K562 (cell line): ENCODE results near the gene DNAJC18. TPM values are rescaled to one million over a fixed set of nuclear protein-coding genes. Genes with fewer than 3 reads are reported as not detected.

Experiments used
- C11orf30 ChIP-seq: fragments of 450-650 bp; IDR thresholded peaks from 2 replicates; pipeline ENCODE4 v1.6.1; 2016; ENCODE audit warnings: low read depth, mild to moderate bottlenecking
- CBX3 ChIP-seq, 2 experiments: IDR thresholded peaks; 1 replicate in 1 of 2; 2 replicates in 1 of 2; pipeline ENCODE4 v1.6.1; 2012; ENCODE audit warnings: inconsistent platforms in 2 of 2, low read length in 2 of 2, borderline replicate concordance in 1 of 2, control low read depth in 1 of 2
- ELF2 ChIP-seq: fragments of 250-450 bp; sonication (Bioruptor Pico); IDR thresholded peaks from 2 replicates; pipeline ENCODE4 v1.5.0; 2021; ENCODE audit warnings: mild to moderate bottlenecking
- ESRRA ChIP-seq: fragments of 450-650 bp; IDR thresholded peaks from 2 replicates; pipeline ENCODE4 v1.6.1; 2014; ENCODE audit warnings: low read depth, mild to moderate bottlenecking, moderate library complexity, borderline replicate concordance
- ETS2 ChIP-seq: IDR thresholded peaks from 2 replicates; pipeline ENCODE4 v1.6.1; 2016; ENCODE audit warnings: borderline replicate concordance, missing genetic modification characterization, mild to moderate bottlenecking, moderate library complexity, missing compliant biosample characterization; ENCODE audit not compliant: poor library complexity, severe bottlenecking
- HMGN3 ChIP-seq: IDR thresholded peaks from 2 replicates; pipeline ENCODE4 v1.6.1; 2011; ENCODE audit warnings: borderline replicate concordance, low read depth, mild to moderate bottlenecking, mixed read lengths, low read length; ENCODE audit not compliant: insufficient read length; ENCODE audit errors: extremely low read depth
- MECOM ChIP-seq: fragments of 250-450 bp; sonication (Bioruptor Pico); IDR thresholded peaks from 2 replicates; pipeline ENCODE4 v1.8.0; 2022; ENCODE audit warnings: inconsistent platforms
- SMARCA4 ChIP-seq: fragments of 450-650 bp; IDR thresholded peaks from 2 replicates; pipeline ENCODE4 v1.6.1; 2016
- TRIM25 ChIP-seq: fragments of 450-650 bp; IDR thresholded peaks from 2 replicates; pipeline ENCODE4 v1.7.0; 2016; ENCODE audit warnings: borderline replicate concordance
- polyA plus RNA-seq, 8 experiments: library from polyadenylated mRNA; depleted of rRNA in 4 of 8; stranded (reverse) in 5 of 8; unstranded in 3 of 8; fragments of >200 nt; fragmentation: Nextera tagmentation in 2 of 8; fragmentation: Illumina TruSeq in 1 of 8; extraction: Ambion mirVana in 2 of 8; extraction: Trizol in 1 of 8; gene quantifications; 2 replicates each; pipeline versions ENCODE4 v1.2.1 to v1.2.3, GENCODE V29; 2011 to 2014; ENCODE audit warnings: inconsistent platforms in 1 of 8, missing spikeins in 1 of 8
- total RNA-seq, 7 experiments: library from RNA; depleted of rRNA in 6 of 7; stranded (reverse); fragments of >200 nt in 6 of 7; fragmentation: Illumina TruSeq in 2 of 7; extraction: Trizol in 2 of 7; gene quantifications; 2 replicates each; pipeline versions ENCODE4 v1.2.1 to v1.2.3, GENCODE V29; 2011 to 2021; ENCODE audit warnings: low replicate concordance in 1 of 7
- TF ChIP-seq, protein P1 (sequence below): sonication (generic); formaldehyde crosslinking; IDR thresholded peaks from 2 replicates; pipeline ENCODE4 v1.8.0; 2023; ENCODE audit warnings: missing genetic modification reagents, mild to moderate bottlenecking, borderline replicate concordance
- TF ChIP-seq, protein P2 (sequence below): sonication (generic); formaldehyde crosslinking; IDR thresholded peaks from 2 replicates; pipeline ENCODE4 v1.8.0; 2023; ENCODE audit warnings: mild to moderate bottlenecking, missing genetic modification reagents
- TF ChIP-seq, protein P3 (sequence below): fragments of 250-450 bp; sonication (Bioruptor Pico); IDR thresholded peaks from 2 replicates; pipeline ENCODE4 v1.5.1; 2021; ENCODE audit warnings: mild to moderate bottlenecking

The DNAJC18 gene
- total and polyA plus RNA-seq, 9 of the 15 experiments (the other 6 are each of a cell fraction or from before 2014, with no cell fraction given): 1.5 to 13.3 (median 7.5) TPM

- TF ChIP-seq, protein P1, sequence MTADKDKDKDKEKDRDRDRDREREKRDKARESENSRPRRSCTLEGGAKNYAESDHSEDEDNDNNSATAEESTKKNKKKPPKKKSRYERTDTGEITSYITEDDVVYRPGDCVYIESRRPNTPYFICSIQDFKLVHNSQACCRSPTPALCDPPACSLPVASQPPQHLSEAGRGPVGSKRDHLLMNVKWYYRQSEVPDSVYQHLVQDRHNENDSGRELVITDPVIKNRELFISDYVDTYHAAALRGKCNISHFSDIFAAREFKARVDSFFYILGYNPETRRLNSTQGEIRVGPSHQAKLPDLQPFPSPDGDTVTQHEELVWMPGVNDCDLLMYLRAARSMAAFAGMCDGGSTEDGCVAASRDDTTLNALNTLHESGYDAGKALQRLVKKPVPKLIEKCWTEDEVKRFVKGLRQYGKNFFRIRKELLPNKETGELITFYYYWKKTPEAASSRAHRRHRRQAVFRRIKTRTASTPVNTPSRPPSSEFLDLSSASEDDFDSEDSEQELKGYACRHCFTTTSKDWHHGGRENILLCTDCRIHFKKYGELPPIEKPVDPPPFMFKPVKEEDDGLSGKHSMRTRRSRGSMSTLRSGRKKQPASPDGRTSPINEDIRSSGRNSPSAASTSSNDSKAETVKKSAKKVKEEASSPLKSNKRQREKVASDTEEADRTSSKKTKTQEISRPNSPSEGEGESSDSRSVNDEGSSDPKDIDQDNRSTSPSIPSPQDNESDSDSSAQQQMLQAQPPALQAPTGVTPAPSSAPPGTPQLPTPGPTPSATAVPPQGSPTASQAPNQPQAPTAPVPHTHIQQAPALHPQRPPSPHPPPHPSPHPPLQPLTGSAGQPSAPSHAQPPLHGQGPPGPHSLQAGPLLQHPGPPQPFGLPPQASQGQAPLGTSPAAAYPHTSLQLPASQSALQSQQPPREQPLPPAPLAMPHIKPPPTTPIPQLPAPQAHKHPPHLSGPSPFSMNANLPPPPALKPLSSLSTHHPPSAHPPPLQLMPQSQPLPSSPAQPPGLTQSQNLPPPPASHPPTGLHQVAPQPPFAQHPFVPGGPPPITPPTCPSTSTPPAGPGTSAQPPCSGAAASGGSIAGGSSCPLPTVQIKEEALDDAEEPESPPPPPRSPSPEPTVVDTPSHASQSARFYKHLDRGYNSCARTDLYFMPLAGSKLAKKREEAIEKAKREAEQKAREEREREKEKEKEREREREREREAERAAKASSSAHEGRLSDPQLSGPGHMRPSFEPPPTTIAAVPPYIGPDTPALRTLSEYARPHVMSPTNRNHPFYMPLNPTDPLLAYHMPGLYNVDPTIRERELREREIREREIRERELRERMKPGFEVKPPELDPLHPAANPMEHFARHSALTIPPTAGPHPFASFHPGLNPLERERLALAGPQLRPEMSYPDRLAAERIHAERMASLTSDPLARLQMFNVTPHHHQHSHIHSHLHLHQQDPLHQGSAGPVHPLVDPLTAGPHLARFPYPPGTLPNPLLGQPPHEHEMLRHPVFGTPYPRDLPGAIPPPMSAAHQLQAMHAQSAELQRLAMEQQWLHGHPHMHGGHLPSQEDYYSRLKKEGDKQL (CRISPR knock-in tag): no peak
- TF ChIP-seq ESRRA (peak; percentile 96; the same call in 1 of the 2 replicates), ETS2 (tag) (no peak), SMARCA4 (0 out of 2 replicates have a peak, but pooled peaks have one; percentile 49), C11orf30 (no peak), MECOM (CRISPR knock-in tag) (peak; percentile 66; the same call in 1 of the 2 replicates), HMGN3 (no peak), TRIM25 (no peak), ELF2 (0 out of 2 replicates have a peak, but pooled peaks have one; percentile 6), CBX3 (IDR thresholded peaks at IDR 0.05; ENCODE audit: borderline replicate concordance in 1 of 2, low read length in 2 of 2) (no peak; a peak in 1 of 3 replicates)
- TF ChIP-seq, protein P2, sequence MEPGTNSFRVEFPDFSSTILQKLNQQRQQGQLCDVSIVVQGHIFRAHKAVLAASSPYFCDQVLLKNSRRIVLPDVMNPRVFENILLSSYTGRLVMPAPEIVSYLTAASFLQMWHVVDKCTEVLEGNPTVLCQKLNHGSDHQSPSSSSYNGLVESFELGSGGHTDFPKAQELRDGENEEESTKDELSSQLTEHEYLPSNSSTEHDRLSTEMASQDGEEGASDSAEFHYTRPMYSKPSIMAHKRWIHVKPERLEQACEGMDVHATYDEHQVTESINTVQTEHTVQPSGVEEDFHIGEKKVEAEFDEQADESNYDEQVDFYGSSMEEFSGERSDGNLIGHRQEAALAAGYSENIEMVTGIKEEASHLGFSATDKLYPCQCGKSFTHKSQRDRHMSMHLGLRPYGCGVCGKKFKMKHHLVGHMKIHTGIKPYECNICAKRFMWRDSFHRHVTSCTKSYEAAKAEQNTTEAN (CRISPR knock-in tag): no peak
- TF ChIP-seq, protein P3, sequence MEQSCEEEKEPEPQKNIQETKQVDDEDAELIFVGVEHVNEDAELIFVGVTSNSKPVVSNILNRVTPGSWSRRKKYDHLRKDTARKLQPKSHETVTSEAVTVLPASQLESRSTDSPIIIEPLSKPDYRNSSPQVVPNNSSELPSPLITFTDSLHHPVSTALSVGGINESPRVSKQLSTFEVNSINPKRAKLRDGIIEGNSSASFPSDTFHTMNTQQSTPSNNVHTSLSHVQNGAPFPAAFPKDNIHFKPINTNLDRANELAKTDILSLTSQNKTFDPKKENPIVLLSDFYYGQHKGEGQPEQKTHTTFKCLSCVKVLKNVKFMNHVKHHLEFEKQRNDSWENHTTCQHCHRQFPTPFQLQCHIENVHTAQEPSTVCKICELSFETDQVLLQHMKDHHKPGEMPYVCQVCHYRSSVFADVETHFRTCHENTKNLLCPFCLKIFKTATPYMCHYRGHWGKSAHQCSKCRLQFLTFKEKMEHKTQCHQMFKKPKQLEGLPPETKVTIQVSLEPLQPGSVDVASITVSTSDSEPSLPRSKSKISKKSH: no peak
Observed at GRCh38 chr5:139482050-139482889, 42.9 kb upstream of the DNAJC18 start, which contains the start of gene STING1 (continued).
